Skeletal muscle cell (primary cell): ENCODE measurements around the gene KRTAP21-3.
"Not testable (repeated sequence)": the region's sequence is repeated elsewhere in the genome, so short reads cannot be mapped to it uniquely, and the experiment has no call there.

Experiments used
- DNase-seq: peaks from one replicate; pipeline ENCODE4 v3.0.0-alpha.2; 2010; ENCODE audit warnings: low read depth
- H3K4me3 ChIP-seq: 2 replicates; pipeline ENCODE4 v1.5.1; 2011; ENCODE audit warnings: low read depth, mild to moderate bottlenecking, control low read depth, low read length, moderate library complexity

The KRTAP21-3 gene, protein sequence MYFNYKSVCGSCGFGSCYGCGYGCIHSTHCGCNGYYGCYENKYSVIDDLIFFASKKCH

DNA sequence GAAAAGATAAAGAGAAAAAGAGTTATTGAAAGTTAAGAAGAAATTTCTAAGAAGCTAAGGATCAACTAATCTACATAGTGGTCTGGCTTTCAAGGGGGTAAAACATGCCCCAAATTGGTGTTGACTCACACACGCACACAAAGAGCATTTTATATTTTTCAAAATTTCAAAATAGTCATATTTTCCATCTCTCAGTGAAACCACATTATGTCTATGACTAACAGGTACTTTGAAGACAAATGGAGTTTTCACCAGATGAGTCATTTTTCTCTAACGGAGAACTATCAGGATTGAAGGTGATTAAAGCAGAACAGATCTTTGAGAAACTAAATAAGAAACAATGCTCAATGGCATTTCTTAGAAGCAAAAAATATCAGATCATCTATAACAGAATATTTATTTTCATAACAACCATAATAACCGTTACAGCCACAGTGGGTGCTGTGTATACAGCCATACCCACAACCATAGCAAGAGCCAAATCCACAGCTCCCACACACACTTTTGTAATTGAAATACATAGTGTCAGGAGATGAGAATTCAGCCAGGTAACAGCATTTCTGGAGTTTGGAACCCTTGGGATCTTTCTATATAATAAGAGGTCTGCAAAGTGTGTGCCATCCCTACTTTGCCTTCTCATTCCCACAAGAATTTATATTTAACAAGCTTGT lies at the start of gene KRTAP21-3:
KRTAP21-3 (minus strand) TSS at position 539 of the 671 bp plus-strand sequence; CDS start at position 521, 18 bp downstream.
- DNase-seq: no peak
- no peak within 1 kb of the TSS for H3K4me3 ChIP-seq

DNA sequence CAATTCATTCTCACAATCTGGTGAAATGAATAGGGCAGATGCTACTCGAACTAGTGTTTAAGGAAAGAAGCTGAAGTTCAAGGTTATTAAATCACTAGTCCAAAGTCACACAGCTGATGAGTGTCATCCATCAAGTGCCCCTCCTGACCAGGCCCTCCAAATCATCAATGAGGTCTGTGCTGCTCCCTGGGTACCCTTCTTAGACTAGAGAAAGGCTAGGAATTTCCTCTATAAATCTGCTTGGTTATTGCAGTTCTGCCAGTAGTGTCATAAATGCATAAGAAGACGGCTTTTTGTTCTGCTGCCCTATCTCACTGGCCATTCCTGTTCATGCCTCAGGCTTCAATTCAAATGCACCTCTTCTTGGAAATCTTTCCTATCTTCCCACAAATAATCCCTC lies 42.2 kb upstream of the KRTAP21-3 start:
- H3K4me3 ChIP-seq: no peak overlapping the region
- DNase-seq: no peak

DNA sequence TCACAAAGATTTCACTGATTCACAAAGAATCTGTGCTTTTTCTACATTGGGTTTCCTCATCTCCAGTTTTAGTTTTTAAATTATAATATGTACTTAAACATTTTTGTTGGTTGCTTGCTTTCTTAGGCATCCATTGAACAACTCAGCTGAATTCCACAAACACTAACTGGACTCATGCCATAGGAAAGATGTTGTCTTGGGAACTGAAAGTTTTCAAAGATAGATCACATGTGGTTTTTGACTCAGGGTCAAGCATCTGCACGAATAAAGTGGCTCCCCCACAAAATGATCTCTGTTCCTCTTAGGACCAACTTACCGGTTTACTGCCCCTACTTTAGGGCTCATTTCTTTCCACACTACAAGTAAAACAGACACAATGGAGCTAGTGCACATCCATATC lies 39.7 kb upstream of the KRTAP21-3 start:
- H3K4me3 ChIP-seq: no peak overlapping the region
- no peak for DNase-seq

DNA sequence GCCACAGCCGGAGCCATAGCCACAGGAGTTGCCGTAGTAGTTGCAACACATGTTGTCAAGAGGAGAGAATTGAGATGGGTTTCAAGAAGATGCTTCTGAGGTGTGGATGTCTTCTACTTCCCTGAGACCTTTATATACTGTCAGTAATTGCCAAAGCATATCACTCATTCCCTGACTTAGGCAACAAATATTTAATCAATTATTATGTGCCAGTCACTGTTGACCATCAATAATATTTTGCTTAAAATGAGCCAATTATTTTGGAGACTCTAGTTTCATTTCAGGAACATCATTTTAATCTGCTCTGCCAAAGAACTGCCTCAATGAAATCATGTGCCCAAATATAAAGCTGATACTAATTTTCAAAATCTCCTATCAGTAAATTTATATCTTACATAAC lies 36.8 kb upstream of the KRTAP21-3 start, which contains the start of gene KRTAP21-1:
KRTAP21-1 (minus strand) TSS at position 101 of the 400 bp plus-strand sequence; CDS start at position 51, 50 bp downstream.
- not testable (repeated sequence) for DNase-seq, H3K4me3 ChIP-seq

DNA sequence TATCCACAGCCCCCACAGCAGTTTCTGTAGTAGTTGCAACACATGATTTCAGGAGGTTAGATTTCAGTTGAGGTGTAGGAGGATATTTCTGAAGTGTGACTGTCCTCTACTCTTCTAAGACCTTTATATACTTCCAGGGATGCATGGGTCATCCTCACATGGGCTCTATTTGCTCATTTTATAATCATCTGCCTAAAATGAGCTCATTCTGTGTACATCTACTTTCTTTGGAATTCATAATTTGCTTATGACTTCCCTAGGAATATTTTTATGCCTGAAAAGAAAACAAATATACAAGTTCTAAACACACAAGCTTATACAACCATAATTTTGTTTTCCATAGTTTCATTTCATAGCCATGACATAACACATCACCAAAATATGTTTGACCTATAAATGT lies 28.6 kb upstream of the KRTAP21-3 start, which contains the start of gene KRTAP21-2:
KRTAP21-2 (minus strand) TSS at position 101 of the 400 bp plus-strand sequence; CDS start at position 44, 57 bp downstream.
- no peak for DNase-seq
- H3K4me3 ChIP-seq: no peak within 1 kb of the TSS

DNA sequence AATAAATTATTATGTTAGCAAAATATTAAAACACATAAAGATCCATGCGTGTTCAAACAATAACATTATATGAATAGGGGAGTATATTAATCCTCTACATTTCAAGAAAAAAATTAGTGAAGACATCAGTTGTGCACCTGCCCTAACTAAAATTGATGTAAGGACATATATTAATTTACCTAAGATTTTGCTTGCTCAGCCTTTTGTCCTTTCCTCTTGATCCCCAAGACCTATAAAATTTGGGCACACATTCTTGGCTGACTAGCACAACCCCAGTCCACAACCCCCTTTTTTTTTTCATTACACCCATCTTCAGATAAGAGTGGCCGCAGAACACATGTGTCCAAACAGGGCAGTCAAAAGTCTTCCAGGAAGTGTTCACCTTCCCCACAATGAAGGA lies 21.9 kb upstream of the KRTAP21-3 start:
- H3K4me3 ChIP-seq: no peak overlapping the region
- DNase-seq: no peak

DNA sequence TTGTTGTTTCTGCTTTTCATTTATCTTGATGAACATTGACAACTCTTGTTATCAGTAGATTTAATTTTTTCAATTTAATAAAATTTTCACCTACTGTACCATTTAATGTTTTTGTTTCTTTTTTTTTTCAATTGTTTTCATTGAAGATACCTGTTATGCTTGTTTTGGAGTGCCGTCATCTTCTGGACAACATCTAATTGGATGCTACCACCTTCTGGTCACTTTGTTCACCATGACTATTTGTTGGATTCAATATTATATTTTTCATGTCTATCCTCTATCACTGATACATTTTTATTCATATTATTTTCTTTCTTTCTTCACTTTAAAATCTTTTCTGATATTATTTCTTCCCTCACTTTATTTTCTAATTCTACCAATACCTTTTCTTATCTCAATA lies 14.4 kb upstream of the KRTAP21-3 start:
- no peak overlapping the region for H3K4me3 ChIP-seq
- DNase-seq: no peak

DNA sequence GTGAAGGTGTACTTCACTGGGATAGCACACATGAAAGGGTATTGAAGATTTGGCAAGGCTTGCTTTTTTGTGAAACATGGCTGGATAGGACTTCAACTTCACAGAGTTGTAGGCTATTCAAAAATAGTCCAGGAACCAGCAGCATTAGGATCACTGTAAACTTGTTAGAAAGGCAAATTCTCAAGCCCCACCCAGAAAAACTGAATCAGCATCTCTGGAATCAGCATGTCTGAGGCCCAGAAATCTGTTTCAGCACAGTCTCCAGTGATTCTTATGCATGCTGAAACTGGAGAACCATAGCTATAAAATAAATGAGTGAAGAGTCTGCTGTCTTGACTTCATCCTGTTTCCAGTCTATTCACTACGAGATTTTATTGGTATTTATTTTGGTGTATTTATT lies 8.1 kb upstream of the KRTAP21-3 start:
- DNase-seq: no peak
- H3K4me3 ChIP-seq: no peak overlapping the region

DNA sequence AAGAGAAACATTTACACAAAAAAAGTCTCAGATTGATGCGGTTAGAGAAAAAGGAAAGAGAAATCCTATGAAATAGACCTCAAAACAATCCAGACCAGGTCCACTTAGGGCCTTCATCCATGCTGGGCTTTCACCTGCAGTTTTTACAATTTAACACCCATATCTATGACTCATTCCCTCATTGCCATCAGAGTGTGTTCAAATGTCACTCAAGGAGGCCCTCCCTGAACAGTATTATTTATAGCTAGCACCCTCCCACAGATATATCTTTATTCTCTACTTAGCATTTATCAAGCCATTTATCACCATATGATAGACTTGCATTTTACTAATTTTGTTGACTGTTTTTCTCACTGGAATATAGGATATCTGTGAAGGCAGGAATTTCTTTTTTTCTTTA lies 824 bp upstream of the KRTAP21-3 start:
- H3K4me3 ChIP-seq: no peak overlapping the region
- no peak for DNase-seq

DNA sequence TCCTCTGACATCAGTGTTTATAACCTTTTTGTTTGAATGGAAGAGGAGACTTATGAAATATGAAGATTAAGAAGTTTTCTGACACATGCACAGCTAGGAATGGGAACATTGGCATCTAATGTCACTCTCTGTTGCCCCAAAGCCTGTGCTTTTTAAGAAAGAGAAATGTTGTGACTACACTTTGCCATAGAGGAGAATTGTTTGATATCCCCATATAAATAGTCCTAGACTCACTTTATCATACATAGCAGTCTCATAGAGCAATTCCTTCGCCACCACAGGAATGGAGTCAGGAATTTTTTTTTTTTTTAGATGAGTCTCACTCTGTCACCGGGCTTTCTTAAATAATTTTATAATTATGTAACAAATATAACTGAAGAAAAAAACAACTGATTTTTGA lies 1.5 kb downstream of the KRTAP21-3 start:
- no peak overlapping the region for H3K4me3 ChIP-seq
- no peak for DNase-seq

DNA sequence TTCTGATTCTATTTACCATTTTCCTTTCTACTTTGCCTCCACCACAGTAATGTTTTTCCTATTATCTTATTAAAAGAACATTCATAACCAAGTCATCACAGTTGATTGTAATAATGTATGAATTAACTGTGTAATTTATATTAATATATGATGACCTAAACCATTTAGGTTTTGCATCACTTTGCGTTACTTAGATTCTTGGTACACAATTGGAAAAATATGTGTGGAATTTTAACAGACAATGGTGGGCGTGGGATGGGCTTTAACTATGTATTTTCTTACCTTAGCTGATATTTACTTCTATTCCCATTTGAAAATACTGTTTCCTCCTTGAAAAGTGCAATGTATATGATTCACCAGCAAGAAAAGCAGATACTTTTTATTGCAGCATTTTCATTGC lies 3.6 kb downstream of the KRTAP21-3 start:
- DNase-seq: no peak
- no peak overlapping the region for H3K4me3 ChIP-seq

DNA sequence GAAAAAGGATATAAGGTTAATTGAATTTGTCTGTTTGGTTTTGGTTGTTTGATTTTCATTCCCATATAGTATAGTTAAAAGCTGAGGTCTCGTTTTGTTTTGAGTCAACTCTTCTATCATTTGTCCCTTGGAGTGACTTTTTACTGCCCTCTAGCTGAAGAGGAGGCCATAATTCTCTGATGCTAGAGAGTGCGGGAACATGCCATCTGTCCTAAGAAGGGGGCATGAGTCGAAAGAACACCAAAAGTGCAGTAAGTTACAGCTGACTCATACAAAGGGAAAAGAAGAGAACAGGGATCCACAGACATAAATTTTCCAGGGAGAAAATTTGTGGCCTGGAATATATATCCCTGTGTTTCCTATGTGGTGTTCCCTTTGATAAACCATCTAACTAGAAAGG lies 4.1 kb downstream of the KRTAP21-3 start:
- DNase-seq: no peak
- H3K4me3 ChIP-seq: no peak overlapping the region

DNA sequence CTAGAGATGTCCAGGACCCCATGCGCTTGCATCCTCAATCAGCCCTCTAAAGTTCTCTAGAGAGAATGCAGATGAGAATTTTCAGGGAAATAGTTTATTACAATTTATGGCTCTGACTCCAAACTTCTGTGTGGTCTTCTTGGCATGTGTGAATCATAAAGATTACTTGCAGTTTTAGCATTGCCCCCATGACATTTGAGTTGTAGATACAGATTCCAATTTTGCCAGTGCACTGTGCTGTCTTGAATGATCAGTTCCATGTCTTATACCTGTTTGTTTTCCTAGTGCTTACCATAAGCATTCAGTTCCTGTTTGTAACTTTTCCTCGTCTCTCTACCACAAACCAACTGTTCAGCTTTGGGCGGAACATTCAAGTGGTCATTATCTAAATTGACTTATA lies 4.8 kb downstream of the KRTAP21-3 start:
- H3K4me3 ChIP-seq: no peak overlapping the region
- DNase-seq: no peak

DNA sequence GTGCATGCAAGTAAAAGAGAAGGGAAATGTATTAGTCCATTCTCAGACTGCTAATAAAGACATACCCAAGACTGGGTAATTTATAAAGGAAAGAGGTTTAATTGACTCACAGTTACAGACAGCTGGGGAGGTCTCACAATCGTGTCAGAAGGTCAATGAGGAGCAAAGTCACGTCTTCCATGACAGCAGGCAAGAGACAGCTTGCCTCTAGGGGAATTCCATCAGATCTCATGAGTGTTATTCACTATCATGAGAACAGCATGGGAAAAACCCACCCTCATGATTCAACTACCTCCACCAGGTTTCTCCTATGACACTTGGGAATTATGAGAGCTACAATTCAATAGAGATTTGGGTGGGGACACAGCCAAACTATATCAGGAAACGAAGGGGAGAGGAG lies 8.1 kb downstream of the KRTAP21-3 start:
- DNase-seq: no peak
- no peak overlapping the region for H3K4me3 ChIP-seq

DNA sequence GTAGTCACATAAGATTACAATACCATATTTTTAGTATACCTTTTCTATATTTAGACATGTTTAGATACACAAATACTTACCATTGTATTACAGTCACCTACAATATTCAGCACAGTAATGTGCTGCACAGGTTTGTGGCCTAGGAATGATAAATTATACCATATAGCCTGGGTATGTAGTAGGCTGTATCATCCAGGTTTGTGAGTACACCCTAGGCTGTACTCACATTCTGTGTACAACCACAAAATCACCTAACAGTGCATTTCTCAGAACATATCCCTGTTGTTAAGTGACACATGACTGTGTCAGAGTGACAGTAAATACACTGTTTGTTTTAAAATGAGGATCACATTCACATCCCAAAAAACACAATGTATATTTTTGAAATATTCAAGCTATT lies 11.2 kb downstream of the KRTAP21-3 start:
- no peak for DNase-seq
- no peak overlapping the region for H3K4me3 ChIP-seq

DNA sequence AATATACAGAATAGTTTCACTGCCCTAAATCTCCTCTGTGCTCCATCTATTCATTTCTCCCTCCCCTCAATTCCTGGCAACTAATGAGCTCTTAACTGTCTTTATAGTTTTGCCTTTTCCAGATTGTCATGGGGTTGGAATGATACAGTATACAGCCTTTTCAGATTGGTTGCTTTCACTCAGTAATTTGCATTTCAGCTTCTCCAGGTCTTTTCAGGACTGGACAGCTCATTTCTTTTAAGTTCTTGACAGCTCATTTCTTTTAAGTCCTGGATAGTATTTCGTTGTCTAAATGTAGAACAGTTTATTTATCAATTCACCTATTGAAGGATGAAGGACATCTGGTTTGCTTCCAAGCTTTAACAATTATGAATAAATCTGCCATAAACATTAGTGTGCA lies 22.6 kb downstream of the KRTAP21-3 start:
- DNase-seq: no peak
- H3K4me3 ChIP-seq: no peak overlapping the region

DNA sequence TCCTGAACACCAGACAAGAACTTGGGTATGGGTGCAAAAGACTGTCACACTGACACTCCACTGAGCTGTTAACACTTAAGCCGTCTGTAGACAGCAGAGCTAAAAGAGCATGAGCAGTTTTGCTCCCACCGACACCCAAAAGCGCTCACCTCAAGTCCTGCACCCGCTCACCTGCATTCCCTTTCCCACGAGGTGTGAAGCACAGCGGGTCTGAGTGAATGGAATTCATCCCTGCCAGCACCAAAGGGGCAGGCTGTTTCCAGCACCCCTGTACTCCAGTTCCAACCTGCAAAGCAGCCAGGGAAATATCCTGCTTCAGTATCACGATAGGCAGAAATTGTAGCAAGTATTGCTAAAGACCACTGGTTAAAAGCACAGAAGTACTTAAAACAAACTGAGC lies 28.8 kb downstream of the KRTAP21-3 start:
- no peak overlapping the region for H3K4me3 ChIP-seq
- no peak for DNase-seq

DNA sequence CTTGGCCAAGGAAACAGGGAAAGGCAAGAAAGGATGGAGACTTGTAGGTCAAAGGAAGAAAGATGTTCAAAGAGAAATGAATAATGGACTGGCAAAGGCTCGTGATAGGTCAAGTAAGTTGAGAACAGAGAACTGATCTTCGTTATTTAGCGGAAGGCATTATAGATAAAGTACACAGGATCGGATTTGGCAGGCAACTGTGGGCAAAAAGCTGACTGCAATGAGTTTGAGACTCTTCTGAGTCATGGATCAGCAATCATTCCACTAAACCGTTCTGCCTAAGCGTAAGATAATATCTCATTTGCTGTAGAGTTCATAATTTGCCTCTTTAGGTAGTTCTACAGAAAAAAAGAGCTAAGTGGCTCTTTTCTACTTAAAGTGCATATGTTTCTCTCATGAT lies 34.1 kb downstream of the KRTAP21-3 start:
- H3K4me3 ChIP-seq: no peak overlapping the region
- DNase-seq: no peak

DNA sequence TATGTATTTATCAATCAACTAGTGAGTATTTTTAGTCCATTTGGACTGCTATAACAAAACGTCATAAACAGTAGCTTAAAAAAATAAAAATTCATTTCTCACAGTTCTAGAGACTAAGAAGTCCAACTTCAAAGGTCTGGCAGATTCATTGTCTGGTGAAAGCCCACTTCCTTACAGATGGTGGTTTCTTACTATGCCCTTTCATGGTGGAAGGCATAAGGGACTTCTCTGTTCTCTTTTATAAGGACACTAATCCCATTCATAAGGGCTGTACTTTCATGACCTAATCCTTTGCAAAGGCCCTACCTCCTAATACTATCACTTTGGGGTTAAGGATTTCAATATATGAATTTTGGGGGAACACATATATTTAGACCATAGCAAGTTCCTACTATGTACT lies 38.0 kb downstream of the KRTAP21-3 start:
- no peak for DNase-seq
- no peak overlapping the region for H3K4me3 ChIP-seq

DNA sequence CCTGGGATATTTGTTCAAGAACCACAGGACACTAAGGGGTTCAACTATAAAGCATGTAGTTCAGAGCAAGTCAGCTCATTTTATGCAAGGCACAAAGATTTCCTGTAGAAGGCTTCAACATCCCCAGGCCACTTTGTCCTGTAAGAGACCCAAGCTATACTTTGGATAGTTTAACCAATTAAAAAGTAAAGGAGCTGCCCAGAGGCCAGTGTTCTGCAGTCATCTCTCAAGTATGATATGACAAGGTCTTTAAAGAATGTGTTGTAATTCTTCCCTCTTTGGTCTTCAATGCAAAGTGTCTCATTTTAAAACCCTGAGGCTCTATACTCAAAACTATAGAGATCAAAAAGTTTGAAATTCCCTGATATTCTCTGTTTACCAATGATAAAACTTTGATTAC lies 41.8 kb downstream of the KRTAP21-3 start:
- DNase-seq: no peak
- no peak overlapping the region for H3K4me3 ChIP-seq

DNA sequence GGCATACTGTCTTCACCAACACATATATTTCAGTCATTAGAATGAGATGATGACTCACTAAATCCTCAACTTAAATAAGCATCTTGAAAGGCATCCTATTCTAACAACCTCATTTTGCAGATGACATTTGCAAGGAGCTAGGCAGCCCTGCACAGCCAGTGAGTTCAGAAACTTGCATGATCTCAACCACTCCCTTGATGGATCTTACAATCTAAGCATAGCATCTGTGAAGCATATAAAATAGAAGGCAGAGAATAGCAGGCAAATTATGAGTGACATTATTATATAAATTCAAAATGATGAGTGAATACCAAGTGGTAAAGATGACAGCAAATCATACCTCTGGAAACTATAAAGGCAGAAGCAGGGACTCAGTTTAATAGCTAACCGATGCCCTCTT lies 44.3 kb downstream of the KRTAP21-3 start:
- H3K4me3 ChIP-seq: no peak overlapping the region
- no peak for DNase-seq
